ENCODE measurements around the gene FAP.

FAP gene

GRCh38 chr2:162125138-162125537, 118.1 kb downstream of the FAP start:
- no peak for DNase-seq

- peak; percentile 49 for DNase-seq
Observed at GRCh38 chr2:162123806-162124758, 119.2 kb downstream of the FAP start.
